Mesenteric fat pad (tissue), 1 donor: Measurements from ENCODE around the gene EGFL8. TPM values are rescaled to one million over a fixed set of nuclear protein-coding genes. Genes with fewer than 3 reads are reported as not detected.
"Not testable (repeated sequence)": the region's sequence is repeated elsewhere in the genome, so short reads cannot be mapped to it uniquely, and the experiment has no call there.

Experiments
- DNase-seq: peaks from one replicate; pipeline ENCODE4 v3.0.0-alpha.2; 2020; ENCODE audit warnings: low spot score
- total RNA-seq: library from RNA; stranded (reverse); fragmentation: NEBNext Ultra II Directional; extraction: Animal tissue kit (Norgen Biotek cat#: 25700); gene quantifications from one replicate; pipeline ENCODE4 v1.2.1, GENCODE V29; 2021
- donor health status: DM: yes; HTN: yes; CAD: no.

The EGFL8 gene
- total RNA-seq, 1 donor from 2014 or later = 15.5 TPM

- no peak for DNase-seq
Observed at GRCh38 chr6:32182555-32182981, 18.2 kb downstream of the EGFL8 start.

GRCh38 chr6:32183030-32183429 lies 18.6 kb downstream of the EGFL8 start:
- no peak for DNase-seq

GRCh38 chr6:32183483-32184083 lies 19.2 kb downstream of the EGFL8 start:
- no peak for DNase-seq

- no peak for DNase-seq
Observed at GRCh38 chr6:32184084-32184640, 19.8 kb downstream of the EGFL8 start, which contains the start of gene AGER. Gene AGER, minus strand, starts transcription at chr6:32184253. Its CDS starts 31 bp downstream, at chr6:32184222.

GRCh38 chr6:32185681-32186131 lies 21.3 kb downstream of the EGFL8 start:
- DNase-seq = not testable (repeated sequence)

GRCh38 chr6:32186151-32186840 lies 21.9 kb downstream of the EGFL8 start:
- DNase-seq = not testable (repeated sequence)

- no peak for DNase-seq
Observed at GRCh38 chr6:32187009-32187709, 22.8 kb downstream of the EGFL8 start.

GRCh38 chr6:32187725-32188380 lies 23.5 kb downstream of the EGFL8 start:
- not testable (repeated sequence) for DNase-seq

GRCh38 chr6:32188381-32189068 lies 24.1 kb downstream of the EGFL8 start:
- no peak for DNase-seq

GRCh38 chr6:32189069-32189741 lies 24.8 kb downstream of the EGFL8 start:
- DNase-seq = no peak

GRCh38 chr6:32189742-32190053 lies 25.3 kb downstream of the EGFL8 start:
- no peak for DNase-seq

- DNase-seq = no peak
Observed at GRCh38 chr6:32190054-32190851, 25.9 kb downstream of the EGFL8 start, which contains the start of gene PBX2. Gene PBX2, minus strand, starts transcription at chr6:32190202. Its CDS starts 287 bp downstream, at chr6:32189915.

GRCh38 chr6:32190911-32191677 lies 26.7 kb downstream of the EGFL8 start:
- no peak for DNase-seq

GRCh38 chr6:32191696-32192607 lies 27.6 kb downstream of the EGFL8 start:
- no peak for DNase-seq

- no peak for DNase-seq
Observed at GRCh38 chr6:32192608-32193039, 28.2 kb downstream of the EGFL8 start, which contains the start of gene GPSM3. Gene GPSM3, minus strand, starts transcription at chr6:32192643. Its CDS starts 130 bp downstream, at chr6:32192513.

GRCh38 chr6:32193096-32193495 lies 28.7 kb downstream of the EGFL8 start:
- DNase-seq = not testable (repeated sequence)

- no peak for DNase-seq
Observed at GRCh38 chr6:32194388-32194787, 30.0 kb downstream of the EGFL8 start.
